ENCODE results near the gene PTBP3.
"Not testable (repeated sequence)": the region's sequence is repeated elsewhere in the genome, so short reads cannot be mapped to it uniquely, and the experiment has no call there.

The PTBP3 gene

DNA sequence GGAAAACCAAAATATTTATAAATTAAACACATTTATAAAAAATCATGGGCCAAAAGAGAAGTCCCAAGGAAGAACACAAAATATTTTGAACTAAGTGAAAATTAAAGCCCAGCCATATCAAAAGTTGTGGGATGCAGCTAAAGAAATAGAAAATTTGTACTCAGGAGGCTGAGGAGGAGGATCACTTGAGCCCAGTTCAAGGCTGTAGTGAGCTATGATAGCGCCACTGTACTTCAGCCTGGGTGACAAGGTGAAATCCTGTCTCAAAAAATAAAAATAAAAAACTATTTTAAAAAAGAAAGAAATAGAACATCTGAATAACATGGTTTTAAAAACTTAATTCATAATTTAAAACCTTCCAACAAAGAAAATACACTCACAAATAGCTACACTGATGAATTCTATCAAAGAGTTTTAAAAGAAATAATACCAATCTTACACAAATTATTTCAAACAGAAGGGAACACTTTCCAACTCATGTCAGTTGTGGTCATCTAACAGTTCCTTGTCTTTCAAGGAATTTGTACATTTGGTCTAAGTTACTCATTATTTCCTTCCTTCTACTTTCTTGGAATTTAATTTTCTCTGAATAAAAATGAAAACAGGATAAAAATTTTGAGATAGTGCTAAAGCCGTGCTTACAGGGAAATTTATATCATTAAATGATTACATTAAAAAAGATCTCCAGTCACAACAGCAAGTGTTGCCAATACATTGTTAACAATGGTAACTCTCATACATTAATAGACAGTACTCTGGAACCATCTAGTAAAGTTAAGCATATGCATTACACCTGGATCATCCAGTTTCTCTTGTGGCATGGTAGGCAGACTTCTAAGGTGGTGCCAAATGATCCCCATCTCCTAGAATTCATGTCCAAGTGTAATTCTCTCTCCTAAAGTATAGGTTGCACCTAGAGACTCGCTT is 17.8 kb downstream of the PTBP3 start:
- no peak for DNase-seq

DNA sequence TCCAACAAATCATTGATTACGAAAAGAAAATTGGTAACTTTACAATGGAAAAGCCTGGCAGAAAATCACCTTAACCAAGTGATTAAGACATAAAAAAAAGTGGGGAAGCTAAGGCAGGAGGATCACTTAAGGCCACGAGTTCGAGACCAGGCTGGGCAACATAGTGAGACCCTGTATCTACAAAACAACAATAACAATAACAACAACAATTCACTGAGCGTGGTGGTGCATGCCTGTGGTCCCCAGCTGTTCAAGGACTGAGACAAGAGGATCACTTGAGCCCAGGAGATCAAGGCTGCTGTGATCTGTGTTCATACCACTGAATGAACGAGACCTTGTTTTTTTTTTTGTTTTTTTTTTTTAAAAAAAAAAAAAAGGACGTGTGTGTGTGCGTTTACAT is 21.3 kb downstream of the PTBP3 start:
- DNase-seq, result no peak

GRCh38 chr9:112311497-112311896 is 21.9 kb downstream of the PTBP3 start:
- no peak for DNase-seq

- DNase-seq, result no peak
Measured at GRCh38 chr9:112310826-112311225, 22.6 kb downstream of the PTBP3 start.

DNA sequence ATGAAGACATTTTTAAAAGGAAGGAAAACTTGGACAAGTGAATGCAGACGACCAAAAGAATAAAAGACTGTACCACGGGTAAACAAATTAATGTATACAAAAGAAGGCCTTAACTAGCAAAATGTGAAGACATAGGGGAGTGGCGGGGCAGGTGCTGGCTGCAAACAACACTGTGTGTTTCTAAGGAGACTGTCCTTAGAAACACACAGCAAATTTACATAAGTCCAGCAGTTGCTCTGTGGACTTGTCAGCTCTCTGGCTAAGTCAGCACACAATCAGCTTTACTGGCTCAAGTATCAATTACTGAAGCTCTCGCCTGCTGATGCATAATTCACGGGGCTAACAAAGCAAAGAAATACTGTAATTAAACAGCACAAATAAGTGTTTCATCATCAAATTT is 24.8 kb downstream of the PTBP3 start:
- no peak for DNase-seq

DNA sequence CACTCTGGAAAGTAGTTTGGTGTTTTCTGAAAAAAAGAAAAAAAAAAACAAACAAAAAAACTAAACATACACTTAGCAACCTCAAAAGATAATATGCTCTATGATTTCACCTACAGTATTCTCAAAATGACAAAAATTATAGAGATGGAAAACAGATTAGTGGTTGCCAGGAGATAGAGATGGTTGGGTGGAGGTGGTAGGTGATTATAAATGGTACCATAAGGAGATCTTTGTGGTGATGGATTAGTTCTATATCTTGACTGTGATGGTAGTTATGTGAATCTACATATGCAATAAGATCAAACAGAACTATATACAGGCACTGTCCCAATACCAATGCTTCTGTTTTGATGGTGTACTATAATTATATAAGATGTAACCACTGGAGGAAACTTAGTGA is 32.0 kb downstream of the PTBP3 start:
- no peak for DNase-seq

- DNase-seq, result no peak
Measured at GRCh38 chr9:112299514-112299913, 33.9 kb downstream of the PTBP3 start.

- no peak for DNase-seq
Measured at GRCh38 chr9:112296929-112297328, 36.5 kb downstream of the PTBP3 start.

DNA sequence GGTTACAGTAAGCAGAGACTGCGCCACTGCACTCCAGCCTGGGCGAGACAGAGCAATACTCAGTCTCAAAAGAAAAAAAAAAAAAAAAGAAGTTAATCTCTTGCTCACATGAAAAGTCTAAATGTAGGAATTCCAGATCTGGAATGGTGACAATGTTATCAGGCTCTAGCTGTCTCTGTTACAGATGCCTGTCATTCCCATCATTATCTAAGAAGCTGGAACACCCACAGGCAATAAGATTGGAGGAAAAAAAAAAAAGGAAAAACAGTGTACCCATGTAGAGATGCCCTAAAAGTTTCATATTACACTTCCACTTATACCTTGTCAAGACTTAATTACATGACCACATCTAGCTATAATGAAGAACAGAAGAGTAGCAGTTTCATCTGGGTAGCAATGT is 38.2 kb downstream of the PTBP3 start:
- DNase-seq, result no peak

DNA sequence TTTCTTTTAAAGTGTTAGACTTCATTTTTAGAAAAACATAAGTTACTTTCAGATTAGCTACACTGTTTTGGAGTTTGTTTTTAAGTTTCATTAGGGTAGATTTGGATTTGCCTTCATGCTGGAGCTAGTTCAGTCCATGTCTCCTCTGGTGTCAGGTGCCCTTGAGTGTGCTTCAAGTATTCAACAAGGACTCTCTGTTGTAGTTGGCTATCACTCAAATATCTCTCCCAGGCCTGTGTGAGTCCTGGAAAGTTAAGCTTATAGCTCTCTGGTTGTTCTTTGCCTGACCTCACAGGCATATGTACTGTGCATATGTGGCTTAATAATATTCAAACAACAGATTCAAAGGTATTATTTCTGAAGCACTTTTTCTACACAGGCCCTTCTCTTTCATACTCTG is 45.4 kb downstream of the PTBP3 start:
- no peak for DNase-seq

DNA sequence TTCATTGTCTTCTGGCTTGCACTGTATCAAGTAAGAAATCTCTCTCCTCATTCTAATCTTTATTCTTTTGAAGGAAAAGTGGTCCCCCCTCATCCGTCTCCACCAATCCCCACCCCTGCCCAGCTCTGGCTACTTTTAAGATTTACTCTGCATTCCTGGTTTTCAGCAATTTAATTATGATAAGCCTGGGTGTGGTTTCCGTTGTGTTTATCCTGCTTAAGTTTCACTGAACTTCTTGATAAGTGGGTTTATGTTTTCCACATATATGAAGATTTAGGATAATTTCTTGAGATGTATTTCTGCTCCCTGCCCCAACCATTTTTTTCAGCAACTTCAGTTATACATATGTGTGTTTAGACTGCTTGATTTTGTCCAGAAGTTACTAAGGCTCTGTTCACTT is 46.5 kb downstream of the PTBP3 start:
- no peak for DNase-seq

DNA sequence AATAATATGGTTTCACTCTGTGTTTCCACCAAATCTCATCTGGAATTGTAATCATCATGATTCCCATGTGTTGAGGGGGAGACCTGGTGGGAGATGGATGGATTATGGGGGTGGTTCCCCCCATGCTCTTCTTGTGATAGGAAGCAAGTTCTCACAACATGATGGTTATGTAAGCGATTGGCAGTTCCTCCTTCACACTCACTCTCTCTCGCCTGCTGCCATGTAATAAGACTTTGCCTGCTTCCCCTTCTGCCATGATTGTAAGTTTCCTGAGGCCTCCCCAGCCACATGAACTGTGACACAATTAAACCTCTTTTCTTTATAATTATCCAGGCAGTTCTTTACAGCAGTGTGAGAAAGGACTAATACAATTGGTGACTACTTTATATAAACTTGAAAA is 48.4 kb downstream of the PTBP3 start:
- DNase-seq, result no peak

DNA sequence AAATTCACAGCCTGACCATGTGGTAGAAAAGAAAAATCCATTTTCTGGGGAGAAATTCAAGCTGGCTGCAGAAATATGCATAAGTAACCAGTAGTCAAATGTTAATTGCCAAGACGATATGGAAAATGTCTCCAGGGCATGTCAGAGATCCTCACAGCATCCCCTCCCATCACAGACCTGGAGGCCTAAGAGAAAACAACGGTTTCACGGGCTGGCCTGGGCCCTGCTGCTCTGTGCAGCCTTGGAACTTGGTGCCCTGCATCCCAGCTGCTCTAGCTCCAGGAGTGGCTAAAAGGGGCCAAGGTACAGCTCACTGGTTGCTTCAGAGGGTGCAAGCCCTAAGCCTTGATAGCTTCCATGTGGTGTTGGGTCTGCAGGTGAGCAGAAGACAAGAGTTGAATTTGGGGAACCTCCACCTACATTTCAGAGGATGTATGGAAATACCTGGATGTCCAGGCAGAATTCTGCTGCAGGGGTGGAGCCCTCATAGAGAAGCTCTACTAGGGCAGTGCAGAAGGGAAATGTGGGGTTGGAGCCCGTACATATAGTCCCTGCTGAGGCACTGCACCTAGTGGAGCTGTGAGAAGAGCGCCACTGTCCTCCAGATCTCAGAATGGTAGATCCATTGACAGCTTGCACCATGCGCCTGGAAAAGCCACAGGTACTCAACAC is 49.7 kb downstream of the PTBP3 start:
- DNase-seq, result no peak

DNA sequence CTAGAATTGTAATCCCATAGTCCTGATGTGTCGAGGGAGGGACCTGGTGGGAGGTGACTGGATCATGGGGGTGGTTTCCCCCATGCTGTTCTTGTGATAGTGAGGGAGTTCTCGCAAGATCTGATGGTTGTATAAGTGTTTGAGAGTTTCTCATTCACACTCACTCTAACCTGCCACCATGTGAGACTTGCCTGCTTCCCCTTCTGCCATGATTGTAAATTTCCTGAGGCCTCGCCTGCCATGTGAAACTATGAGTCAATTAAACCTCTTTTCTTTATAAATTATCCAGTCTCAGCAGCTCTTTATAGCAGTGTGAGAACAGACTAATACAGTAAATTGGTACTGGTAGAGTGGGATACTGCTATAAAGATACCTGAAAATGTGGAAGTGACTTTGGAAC is 50.6 kb downstream of the PTBP3 start:
- DNase-seq, result not testable (repeated sequence)

- no peak for DNase-seq
Measured at GRCh38 chr9:112280904-112281303, 52.5 kb downstream of the PTBP3 start.

GRCh38 chr9:112279501-112279900 is 53.9 kb downstream of the PTBP3 start:
- DNase-seq, result no peak

GRCh38 chr9:112278152-112278551 is 55.3 kb downstream of the PTBP3 start:
- DNase-seq, result no peak

DNA sequence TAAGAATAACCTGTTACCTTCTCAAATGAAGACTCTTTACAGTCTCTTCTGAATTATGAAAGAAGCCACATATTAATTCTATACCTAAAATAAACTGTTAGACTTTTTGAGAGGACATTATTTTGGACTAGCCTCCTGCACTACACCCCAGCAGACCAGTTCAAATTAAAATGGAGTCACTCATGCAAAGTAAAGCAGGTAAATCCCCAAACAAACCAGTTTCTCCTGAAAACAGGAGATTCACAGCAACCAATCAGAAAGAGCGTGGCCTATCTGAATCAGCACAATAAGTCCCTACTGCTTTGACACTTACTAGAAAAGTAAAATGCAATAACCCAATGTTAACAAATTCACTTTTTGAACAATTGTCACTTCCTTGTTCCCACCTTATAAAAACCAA is 58.8 kb downstream of the PTBP3 start:
- DNase-seq, result no peak

DNA sequence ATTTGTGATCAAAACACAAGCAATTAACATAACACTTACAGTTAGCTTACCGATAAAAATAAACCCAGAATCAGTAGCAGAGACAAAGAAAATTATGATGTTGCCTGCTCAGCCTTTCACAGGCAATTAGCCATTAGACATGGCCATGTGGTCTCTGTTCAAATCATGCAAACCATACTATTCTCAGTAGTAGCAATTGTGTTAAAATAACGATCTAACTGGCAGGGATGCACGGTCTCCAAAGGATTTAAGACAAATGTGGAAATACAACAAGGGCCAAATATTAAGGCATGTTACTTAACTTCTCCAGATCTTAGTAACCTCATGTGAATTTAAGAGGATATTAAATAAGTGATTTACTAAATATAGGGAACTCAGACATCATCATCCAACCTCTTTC is 59.5 kb downstream of the PTBP3 start:
- DNase-seq, result no peak

DNA sequence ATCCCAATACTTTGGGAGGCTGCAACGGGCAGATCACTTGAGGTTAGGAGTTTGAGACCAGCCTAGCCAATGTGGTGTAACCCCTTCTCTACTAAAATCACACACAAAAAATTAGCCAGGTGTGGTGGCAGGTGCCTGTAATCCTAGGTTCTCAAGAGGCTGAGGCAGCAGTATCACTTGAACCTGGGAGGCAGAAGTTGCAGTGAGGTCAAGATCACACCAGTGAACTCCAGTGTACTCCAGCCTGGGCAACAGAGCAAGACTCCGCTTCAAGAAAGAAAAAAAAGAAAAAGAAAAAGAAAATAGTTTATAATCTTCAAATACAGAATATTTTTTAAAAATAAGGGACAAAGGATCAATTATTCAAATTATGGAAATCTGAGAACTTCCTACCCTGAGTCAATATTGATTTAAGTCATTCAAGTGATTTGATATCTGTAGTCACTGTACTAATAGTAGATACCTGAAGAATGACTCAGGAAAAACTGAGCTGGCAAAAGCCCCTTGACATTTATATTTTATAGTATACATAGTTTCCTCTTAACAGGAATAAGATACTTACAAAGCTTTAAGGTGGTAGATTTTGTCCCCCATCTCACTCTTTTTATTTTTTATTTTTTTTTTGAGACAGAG is 61.8 kb downstream of the PTBP3 start:
- DNase-seq, result no peak

- DNase-seq, result no peak
Measured at GRCh38 chr9:112268413-112268812, 65.0 kb downstream of the PTBP3 start.

DNA sequence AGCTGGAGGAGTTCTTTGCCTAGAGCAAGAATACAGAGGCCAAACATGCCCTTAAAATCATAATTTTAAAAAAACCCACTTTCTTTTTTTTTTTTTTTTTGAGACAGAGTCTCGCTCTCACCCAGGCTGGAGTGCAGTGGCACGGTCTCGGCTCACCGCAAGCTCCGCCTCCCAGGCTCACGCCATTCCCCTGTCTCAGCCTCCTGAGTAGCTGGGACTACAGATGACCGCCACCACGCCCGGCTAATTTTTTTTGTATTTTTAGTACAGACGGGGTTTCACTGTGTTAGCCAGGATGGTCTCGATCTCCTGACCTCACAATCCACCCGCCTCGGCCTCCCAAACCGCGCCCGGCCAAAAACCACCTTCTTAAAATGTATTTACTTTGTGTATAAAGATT is 66.3 kb downstream of the PTBP3 start:
- DNase-seq, result not testable (repeated sequence)

DNA sequence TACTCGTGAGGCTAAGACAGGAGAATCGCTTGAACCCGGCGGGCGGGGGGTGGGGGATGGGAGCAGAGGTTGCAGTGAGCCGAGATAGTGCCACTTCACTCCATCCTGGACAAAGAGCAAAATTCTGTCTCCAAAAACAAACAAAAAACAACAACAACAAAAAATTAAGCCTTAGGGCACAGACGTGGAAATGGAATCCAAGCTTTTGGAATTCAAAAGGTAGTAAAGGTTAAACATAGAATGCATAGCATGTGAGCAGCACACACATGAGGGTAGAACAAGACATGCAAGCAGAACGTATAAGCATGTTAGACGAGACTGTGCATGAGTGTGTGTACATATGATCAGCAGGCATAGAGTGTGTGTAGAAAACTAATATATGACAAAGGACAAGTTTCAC is 68.0 kb downstream of the PTBP3 start:
- DNase-seq, result no peak

- no peak for DNase-seq
Measured at GRCh38 chr9:112262577-112262976, 70.8 kb downstream of the PTBP3 start.
